ENCODE measurements around the gene U2AF2. TPM values are rescaled to one million over a fixed set of nuclear protein-coding genes. Genes with fewer than 3 reads are reported as not detected.

Gene U2AF2
- total and polyA plus RNA-seq, 2 experiments from 2014 or later: 16.1 to 99.6 TPM

DNA sequence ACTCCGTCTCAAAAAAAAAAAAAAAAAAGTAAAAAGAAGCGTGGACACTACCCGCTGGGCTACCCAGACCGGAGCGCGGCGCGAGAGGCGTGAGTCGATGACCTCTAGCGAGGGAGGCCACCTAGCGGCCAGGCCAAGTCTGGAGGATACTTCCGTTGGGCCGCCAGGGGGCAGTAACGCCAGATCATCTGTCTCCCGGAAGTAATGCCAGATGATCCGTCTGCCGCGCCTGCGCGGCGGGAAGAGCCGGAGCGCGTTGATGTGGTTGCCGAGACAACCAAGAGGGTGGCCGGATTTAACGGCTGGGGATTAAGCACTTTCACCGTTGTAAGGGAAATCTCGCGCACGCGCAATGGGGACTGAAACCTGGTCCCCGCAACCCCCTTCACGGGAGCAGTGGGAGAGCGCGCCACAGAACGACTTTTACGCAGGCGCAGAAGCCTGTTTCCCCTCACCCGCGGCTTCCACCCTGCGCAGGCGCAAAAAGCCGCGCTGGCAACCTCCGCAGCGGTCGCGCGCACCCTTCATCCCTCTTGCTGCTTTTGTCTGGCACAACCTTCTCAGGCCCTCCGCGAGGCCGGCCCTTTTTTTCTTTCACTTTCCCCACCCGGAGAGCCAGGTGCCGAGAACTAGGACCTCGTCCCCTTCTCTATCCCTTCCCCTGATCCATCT, 1.0 kb upstream of the U2AF2 start:
- Histone ChIP-seq H3K9me2 (replicated peaks; ENCODE audit: insufficient read depth) (no peaks in the 10 kb centered on the region), H3K4me3 (peak overlapping the region; percentile 15), H3K4me1 (ENCODE audit: insufficient read depth) (peaks cover 30% of the 10 kb centered on the region), H4K20me1 (ENCODE audit: insufficient read depth, poor library complexity, severe bottlenecking) (peaks cover 33% of the 10 kb centered on the region), H3K79me2 (peaks cover 38% of the 10 kb centered on the region), H2AFZ (peak overlapping the region; percentile 19), H3K27me3 (no peaks in the 10 kb centered on the region), H3K27ac (peak overlapping the region; percentile 94), H3K4me2 (peak overlapping the region; percentile 68), H3K9me3 (ENCODE audit: low read depth) (no peaks in the 10 kb centered on the region), H3K36me3 (replicated peaks; ENCODE audit: insufficient read depth, low read depth) (no peaks in the 10 kb centered on the region)
- WGBS (ENCODE audit: low lambda C conversion rate, missing lambda C conversion rate): under 1% methylated on average over 57 of the region's 57 CpGs
- TF ChIP-seq CTCF (IDR thresholded peaks at IDR 0.05; ENCODE audit: poor library complexity) (peak; percentile 100), EZH2 (IDR thresholded peaks at IDR 0.05; ENCODE audit: borderline replicate concordance) (no peak)
- peak; percentile 99 for DNase-seq (ENCODE audit: low spot score)

DNA sequence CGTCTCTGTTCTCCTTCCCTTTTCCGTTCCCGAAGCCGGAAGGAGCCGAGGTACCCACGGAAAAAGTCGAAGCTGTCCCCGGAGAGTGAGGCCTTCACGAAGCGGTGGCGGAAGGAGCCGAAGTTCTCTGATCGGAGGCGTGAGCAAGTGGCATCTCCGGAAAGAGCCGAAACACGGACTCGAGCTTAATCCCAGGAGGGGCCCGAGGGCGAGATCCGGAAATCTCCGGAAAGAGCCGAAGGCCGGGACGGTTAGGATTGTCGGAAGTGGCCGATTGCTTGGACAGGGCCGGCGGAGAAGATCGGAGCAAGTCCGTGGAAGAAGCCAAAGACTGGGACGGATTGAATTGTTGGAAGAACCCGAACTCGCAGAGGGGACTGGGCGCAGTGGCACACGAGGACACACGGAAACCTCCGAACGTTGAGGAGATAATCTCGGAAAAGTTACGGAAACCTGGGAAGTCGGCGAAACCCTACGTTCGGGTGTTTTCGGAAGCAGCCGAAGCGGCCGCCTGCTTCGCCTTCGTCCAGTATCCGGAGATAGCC, 440 bp upstream of the U2AF2 start:
- Histone ChIP-seq H3K4me1 (ENCODE audit: insufficient read depth) (peaks cover 25% of the 10 kb centered on the region), H3K9me3 (ENCODE audit: low read depth) (no peaks in the 10 kb centered on the region)

DNA sequence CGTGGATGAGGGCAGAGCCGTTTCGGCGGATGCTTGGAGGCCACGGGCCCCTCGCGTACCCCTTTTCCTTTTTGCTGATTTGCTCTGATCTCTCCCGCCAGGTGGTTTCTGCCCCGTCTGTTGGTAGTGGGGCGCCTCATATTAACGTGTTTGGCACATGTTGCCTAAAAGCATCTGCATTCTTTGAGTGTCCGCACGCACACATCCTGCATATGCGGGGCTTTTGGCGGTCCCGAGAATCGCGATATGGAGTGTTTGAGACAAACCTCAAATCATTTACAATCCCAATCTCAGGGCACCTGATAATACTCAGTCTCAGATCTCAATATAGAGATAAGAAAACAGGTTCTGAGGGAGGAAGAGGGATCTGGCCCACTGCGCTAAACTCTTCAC, 809 bp downstream of the U2AF2 start:
- 1% methylated on average over 19 of the region's 19 CpGs for WGBS (ENCODE audit: low lambda C conversion rate, missing lambda C conversion rate)
- no peaks in the 10 kb centered on the region for H3K36me3 ChIP-seq (replicated peaks; ENCODE audit: insufficient read depth, low read depth)
- peaks cover 52% of the 10 kb centered on the region for H4K20me1 ChIP-seq (ENCODE audit: insufficient read depth, poor library complexity, severe bottlenecking)
- DNase-seq (ENCODE audit: low spot score): no peak
- H3K9me3 ChIP-seq (ENCODE audit: low read depth): no peaks in the 10 kb centered on the region
- H3K9me2 ChIP-seq (replicated peaks; ENCODE audit: insufficient read depth): no peaks in the 10 kb centered on the region
- H3K4me1 ChIP-seq (ENCODE audit: insufficient read depth): peaks cover 25% of the 10 kb centered on the region
- peak overlapping the region; percentile 94 for H3K4me2 ChIP-seq
- peak overlapping the region; percentile 54 for H3K4me3 ChIP-seq
- peak overlapping the region; percentile 36 for H2AFZ ChIP-seq
- TF ChIP-seq EZH2 (IDR thresholded peaks at IDR 0.05; ENCODE audit: borderline replicate concordance): no peak
- TF ChIP-seq EZH2phosphoT487 (IDR thresholded peaks at IDR 0.05; ENCODE audit: low read depth, severe bottlenecking, unreplicated experiment): no peak
- H3K79me2 ChIP-seq: peaks cover 56% of the 10 kb centered on the region
- H3K27me3 ChIP-seq: no peaks in the 10 kb centered on the region
- H3K27ac ChIP-seq: peak overlapping the region; percentile 94

More for the DNA sequence above, 440 bp upstream of the U2AF2 start:
- H3K4me2 ChIP-seq: peak overlapping the region; percentile 70
- no peaks in the 10 kb centered on the region for H3K9me2 ChIP-seq (replicated peaks; ENCODE audit: insufficient read depth)
- peak; percentile 99 for DNase-seq (ENCODE audit: low spot score)
- H3K27me3 ChIP-seq: no peaks in the 10 kb centered on the region
- H2AFZ ChIP-seq: peak overlapping the region; percentile 19
- no peaks in the 10 kb centered on the region for H3K36me3 ChIP-seq (replicated peaks; ENCODE audit: insufficient read depth, low read depth)
- peaks cover 44% of the 10 kb centered on the region for H3K79me2 ChIP-seq
- no peak for TF ChIP-seq EZH2 (IDR thresholded peaks at IDR 0.05; ENCODE audit: borderline replicate concordance)
- TF ChIP-seq EZH2phosphoT487 (IDR thresholded peaks at IDR 0.05; ENCODE audit: low read depth, severe bottlenecking, unreplicated experiment): no peak
- no peak for TF ChIP-seq CTCF (IDR thresholded peaks at IDR 0.05; ENCODE audit: poor library complexity)
- peak overlapping the region; percentile 94 for H3K27ac ChIP-seq
- WGBS (ENCODE audit: low lambda C conversion rate, missing lambda C conversion rate): 1% methylated on average over 52 of the region's 52 CpGs
- H3K4me3 ChIP-seq: peak overlapping the region; percentile 18
- H4K20me1 ChIP-seq (ENCODE audit: insufficient read depth, poor library complexity, severe bottlenecking): peaks cover 40% of the 10 kb centered on the region

DNA sequence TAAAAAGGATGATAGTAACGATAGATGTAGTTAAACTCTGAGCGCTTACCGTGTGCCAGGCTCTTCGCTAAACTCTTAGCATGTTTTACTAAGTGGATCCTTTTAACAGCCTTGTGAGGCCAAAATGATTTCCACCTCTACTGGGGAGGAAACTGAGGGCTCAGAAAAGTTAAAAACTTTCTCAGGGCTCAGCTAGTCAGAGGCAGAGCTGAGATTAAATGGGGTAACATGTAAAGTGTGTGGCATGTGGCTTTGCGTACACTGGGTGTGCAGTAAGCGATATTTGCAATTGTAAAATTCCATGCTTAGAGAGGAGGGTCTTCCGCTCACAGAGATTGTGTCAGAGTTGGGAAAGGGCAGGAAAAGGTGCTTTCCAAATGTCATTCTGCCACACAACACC, 1.7 kb downstream of the U2AF2 start:
- peak overlapping the region; percentile 54 for H3K4me3 ChIP-seq
- H3K4me1 ChIP-seq (ENCODE audit: insufficient read depth): peaks cover 25% of the 10 kb centered on the region
- no peak for DNase-seq (ENCODE audit: low spot score)
- 58% methylated on average over 7 of the region's 7 CpGs for WGBS (ENCODE audit: low lambda C conversion rate, missing lambda C conversion rate)
- peaks cover 56% of the 10 kb centered on the region for H4K20me1 ChIP-seq (ENCODE audit: insufficient read depth, poor library complexity, severe bottlenecking)
- peak overlapping the region; percentile 94 for H3K4me2 ChIP-seq
- no peaks in the 10 kb centered on the region for H3K9me3 ChIP-seq (ENCODE audit: low read depth)
- peaks cover 64% of the 10 kb centered on the region for H3K79me2 ChIP-seq
- H2AFZ ChIP-seq: no peak overlapping the region
- TF ChIP-seq EZH2 (IDR thresholded peaks at IDR 0.05; ENCODE audit: borderline replicate concordance): no peak
- TF ChIP-seq CTCF (IDR thresholded peaks at IDR 0.05; ENCODE audit: poor library complexity): no peak
- TF ChIP-seq EZH2phosphoT487 (IDR thresholded peaks at IDR 0.05; ENCODE audit: low read depth, severe bottlenecking, unreplicated experiment): no peak
- H3K27ac ChIP-seq: peak overlapping the region; percentile 94
- no peaks in the 10 kb centered on the region for H3K36me3 ChIP-seq (replicated peaks; ENCODE audit: insufficient read depth, low read depth)
- no peaks in the 10 kb centered on the region for H3K27me3 ChIP-seq
- H3K9me2 ChIP-seq (replicated peaks; ENCODE audit: insufficient read depth): no peaks in the 10 kb centered on the region

Measured in hepatocyte (in vitro differentiated cells).